Measurements from ENCODE around the gene SLC9A9.

- TF ChIP-seq CTCF (IDR thresholded peaks at IDR 0.05) (no peak), POLR2A (IDR thresholded peaks at IDR 0.05) (no peak)
Measured at GRCh38 chr3:143585720-143586456, 262.4 kb downstream of the SLC9A9 start.

All from prostate gland (tissue), 2 donors.